Stimulated activated CD4-positive, alpha-beta T cell treated with anti-CD3 and anti-CD28 coated beads, Interleukin-15, amount 100 ng/mL, for 1 hour (primary cell): Measurements from ENCODE around the gene KCNK6.

Experiments
- DNase-seq, 2 donors: peaks; one replicate each; pipeline ENCODE4 v3.0.0-alpha.2; 2020; ENCODE audit warnings: low read depth in 1 of 2, low spot score in 1 of 2

Gene KCNK6

DNA sequence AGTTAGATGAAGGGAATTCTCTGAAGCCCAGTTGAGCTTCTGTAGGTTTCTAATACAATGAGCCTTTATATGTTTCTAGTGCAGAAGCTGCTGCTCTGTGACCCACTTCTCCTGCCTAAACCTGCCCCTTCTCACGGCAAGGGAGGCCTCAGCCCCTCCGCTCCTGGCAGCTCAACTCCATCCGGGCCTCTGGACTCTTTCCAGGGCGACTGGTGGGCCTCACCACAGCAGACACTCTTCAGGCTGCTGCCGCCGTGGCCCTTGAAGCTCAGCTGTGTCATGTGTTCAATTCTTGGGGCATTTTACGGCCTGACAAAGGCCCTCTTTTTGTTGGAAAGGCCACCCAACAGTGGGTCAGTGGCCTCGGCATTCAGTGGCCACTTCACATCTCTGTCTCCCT lies 25.6 kb upstream of the KCNK6 start:
- no peak for DNase-seq

DNA sequence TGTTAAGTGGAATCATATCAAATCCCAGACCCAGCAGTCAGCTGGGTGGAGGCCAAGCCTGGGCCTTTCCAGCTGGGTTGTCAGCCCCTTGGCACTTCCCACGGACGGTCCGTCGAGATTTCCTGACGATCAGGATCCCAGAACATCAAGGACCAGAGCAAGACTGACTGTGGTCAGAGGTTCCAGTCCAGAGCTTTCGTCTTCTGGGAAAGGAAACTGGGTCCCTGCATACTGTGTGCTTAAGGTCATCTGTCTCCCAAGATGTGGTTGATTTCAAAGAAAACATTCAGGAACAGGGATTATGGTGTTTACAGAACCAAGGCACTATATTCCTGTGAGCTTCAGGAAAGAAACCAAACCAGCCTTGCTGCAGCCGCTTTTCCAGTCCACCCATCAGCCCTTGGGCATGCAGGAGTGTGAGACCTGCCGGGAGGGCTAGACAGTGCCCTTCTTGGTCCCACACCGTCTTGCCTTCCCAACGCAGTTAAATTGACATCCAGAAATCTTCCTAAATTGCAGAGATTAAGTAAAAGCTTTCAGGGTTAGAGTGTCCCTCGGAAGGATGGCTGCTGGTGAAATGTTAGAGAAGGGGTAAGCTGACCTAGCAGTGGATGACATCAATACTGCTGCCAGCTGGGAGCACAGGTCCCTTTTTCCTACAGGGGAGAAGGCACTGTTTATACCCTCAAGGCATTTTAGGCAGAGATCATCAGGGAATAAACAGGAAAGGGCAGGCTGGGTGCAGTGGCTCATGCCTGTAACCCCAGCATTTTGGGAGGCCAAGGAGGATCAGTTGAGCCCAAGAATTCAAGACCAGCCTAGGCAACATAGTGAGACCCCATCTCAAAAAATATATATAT lies 20.6 kb upstream of the KCNK6 start:
- no peak for DNase-seq

DNA sequence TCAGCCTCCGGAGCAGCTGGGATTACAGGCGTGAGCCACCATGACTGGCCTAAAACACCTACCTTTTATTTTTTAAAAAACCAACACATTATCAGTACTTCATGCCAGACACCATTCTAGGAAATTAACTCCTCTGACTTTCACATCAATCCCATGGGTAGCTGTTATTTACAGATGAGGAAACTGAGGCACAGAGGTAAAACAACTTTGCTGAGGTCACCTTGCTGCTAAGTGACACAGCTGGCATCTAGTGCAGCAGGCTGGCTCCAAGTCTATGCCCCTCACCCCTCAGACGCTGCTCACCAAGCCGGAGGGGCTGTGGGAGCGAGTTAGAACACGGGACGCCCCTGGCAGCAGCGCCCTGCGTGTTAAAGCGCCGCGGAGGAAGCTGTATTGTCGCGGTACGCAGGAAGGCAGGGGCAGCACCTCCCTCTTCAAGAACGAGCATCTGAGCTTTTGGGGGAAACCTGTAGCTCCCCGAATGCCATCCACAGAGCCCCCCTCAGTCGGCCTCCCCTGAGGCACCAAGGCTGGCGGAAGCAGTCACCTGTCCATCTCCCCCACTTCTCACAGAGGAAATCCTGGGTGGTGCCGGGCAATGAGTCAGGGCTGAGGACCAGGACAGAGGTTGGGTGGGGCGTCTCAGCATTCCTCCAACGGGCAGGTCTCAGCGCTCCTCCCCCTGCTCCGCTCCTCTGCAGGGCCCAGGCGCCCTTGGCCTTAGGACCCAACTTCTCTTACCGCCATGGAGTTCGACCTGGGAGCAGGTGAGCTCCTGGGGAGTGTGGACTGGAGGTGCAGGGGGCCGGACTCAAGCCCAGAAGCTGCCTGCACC lies 15.9 kb upstream of the KCNK6 start, which contains the start of gene C19orf33:
Gene C19orf33 (plus strand): TSS at position 735 of the 835 bp plus-strand sequence. CDS start 11 bp downstream, at position 746.
- no peak for DNase-seq

DNA sequence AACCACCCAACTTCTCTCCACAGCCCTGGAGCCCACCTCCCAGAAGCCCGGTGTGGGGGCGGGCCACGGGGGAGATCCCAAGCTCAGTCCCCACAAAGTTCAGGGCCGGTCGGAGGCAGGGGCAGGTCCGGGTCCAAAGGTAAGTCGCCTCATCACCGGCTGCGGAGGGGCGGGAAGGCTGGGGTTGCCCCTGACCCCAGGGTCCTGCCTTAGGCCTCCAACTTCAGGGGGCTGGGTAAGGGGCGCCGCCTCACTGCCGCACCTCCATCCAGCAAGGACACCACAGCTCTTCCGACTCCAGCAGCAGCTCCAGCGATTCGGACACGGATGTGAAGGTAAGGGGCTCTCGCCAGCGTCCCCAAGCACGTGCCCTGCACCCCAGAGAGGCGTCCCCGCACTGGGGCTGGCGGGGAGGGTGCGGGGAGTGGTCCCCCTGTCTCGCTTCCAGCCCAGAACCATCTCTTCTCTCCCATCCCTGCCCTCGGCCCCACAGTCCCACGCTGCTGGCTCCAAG lies 15.2 kb upstream of the KCNK6 start:
- DNase-seq, result no peak

DNA sequence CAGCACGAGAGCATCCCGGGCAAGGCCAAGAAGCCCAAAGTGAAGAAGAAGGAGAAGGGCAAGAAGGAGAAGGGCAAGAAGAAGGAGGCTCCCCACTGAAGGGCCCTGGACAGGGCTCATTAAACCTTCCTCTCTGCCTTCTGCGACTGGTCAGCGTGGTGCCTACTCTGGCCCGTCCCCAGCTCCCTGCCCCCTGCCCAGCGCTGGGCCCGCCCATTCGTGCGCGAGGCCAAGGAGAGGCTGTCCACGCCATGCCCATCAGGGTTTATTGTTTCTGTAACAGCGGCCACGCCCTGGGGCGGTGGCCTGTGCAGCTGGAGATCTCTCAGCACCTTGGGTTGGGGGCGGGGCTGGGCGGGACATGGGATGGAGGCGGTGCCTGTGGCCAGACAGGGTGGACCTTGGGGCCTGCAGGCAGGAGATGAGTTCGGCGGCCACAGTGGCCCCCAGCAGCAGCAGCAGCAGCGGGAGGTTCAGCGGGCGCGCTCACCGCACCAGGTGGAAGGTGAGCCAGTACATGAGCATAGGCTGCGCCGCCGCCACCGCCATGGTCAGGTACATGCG lies 14.7 kb upstream of the KCNK6 start:
- no peak for DNase-seq

DNA sequence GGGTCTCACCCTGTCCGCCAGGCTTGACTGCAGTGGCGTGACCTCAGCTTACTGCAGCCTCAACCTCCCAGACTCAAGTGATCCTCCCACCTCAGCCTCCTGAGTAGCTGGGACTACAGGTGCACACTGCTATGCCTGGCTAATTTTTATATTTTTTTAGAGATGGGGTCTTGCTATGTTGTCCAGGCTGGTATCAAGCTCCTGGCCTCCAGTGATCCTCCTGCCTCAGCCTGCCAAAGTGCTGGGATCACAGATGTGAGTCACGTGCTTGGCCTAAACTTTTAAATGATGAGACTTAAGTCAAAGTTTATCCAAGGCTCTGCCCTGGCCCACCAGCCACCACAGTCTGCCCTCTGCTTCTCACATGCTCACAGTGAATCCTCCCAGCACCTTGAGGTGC lies 13.4 kb upstream of the KCNK6 start:
- no peak for DNase-seq

DNA sequence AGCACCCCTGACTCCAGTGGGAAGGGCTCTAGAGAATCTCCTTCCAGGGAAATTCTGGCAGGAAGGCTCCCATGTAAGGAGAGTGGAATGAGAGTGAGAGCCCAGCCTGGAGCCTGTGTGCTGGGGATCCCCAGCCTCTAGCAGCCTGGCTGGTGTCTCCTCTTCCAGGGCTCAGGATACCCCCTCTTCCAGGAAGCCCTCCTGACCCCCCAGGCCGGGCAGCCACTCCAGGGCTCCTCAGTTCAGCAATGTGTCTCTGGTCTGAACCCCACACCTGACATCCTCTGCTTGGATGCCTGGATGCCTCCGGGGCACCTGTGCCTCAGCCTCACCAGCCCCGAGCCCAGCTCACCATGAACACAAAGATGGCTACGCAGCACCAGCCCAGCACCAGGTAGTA lies 12.6 kb upstream of the KCNK6 start:
- DNase-seq, result no peak

DNA sequence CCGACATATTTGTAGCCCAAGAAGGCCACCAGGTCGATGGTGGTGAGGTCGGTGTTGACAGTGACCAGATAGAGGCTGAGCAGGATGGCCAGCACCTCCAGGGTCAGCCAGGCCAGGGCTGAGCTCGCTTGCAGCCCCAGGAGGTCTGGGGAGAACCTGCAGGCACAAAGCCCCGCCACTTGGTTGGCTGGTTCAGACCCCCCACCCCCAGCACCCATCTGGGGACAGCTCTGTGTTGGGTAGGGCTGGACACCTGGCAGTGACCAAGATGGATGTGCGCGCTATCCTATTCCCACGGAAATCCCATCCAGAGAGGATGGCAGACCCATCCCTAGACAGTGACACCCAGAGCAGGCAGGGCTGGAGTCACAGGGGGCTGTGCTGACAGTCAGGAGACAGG lies 12.0 kb upstream of the KCNK6 start:
- no peak for DNase-seq

DNA sequence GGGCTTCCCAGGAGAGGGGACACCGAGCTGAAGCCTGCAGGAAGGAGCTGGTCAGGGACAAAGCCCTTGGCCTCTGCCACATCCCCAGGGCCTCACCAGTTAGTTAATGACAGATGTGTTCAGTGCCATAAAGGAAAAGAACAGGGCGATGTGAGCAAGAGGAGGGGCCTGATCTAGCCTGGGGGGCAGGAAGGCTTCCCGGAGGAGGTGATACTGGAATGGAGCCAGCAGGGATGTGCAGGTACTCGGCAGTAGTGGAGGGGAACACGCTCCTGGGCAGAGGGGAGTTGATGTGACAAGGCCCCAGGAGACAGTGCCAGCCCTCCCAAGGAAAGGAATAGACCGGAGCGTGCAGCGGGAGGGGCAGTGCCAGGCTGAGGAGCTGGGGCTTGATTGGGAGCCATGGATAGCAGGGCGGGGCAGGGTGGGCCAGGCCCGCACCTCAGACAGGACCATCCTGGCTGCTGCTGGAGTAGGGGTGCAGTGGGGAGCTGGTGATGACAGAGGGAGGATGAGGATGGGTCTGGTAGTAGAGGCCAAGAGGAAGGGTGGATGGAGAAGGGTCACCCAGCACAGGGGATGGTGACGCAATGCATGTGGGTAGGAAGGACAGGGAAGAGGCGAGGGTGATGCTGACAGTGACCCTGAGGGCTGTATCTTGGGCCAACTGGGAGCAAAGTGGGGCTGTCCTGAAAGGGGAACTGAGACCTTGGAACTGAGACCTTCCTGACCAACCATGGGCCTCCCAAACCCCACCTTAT lies 11.5 kb upstream of the KCNK6 start:
- no peak for DNase-seq

DNA sequence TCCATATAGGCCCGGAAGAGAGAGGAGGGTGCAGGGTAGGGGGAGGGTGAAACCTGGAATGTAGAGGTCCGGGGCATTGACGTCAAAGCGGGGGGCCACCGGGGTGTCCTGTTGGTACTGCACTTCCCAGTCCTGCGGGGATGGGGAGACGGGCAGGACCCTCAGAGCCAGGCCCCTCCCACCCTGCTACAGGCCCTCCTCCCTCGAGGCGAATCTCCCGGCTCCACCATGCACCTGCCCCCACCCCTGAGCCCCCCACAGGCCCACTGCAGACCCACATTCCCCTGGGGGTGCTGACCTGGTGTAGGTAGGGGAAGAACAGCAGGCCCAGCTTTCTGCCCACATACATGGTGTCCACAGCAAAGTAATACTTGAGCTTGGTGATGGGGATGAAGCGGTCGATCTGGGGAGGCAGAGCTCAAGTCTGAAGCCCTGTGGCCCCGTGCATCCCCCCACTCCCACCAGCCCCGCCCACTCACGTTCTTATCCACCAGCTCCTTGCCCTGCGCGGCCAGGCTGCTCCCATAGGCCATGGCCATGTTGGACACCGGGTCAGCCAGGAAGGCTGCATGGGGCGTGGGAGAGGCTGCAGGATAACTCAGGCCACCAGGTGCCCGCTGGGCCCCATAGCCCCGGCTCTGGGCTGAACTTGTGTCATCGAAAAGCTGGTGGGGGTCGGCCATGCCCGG lies 10.6 kb upstream of the KCNK6 start:
- no peak for DNase-seq

DNA sequence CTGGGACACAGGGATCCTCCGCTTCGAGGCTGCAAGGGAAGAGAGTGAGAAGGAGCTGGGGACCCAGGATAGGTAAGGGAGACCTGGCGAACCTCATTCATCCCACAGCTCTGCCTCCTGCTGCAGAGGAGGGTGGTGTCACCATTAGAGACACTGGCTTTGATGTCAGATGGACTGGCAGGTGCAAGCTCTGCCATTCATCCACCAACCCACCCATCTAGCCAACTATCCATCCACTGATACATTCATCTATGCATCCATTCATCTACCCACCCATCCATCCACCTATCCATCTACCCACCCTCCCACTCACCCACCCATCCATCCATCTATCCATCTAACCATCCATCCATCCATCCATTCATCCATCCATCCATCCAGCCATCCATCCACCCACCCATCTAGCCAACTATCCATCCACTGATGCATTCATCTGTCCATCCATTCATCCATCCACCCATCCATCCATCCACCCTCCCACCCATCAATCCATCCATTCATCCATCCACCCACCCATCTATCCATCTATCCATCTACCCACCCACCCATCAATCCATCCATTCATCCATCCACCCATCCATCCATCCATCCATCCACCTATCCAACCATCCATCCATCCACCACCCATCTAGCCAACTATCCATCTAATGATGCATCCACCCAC lies 9.9 kb upstream of the KCNK6 start:
- no peak for DNase-seq

DNA sequence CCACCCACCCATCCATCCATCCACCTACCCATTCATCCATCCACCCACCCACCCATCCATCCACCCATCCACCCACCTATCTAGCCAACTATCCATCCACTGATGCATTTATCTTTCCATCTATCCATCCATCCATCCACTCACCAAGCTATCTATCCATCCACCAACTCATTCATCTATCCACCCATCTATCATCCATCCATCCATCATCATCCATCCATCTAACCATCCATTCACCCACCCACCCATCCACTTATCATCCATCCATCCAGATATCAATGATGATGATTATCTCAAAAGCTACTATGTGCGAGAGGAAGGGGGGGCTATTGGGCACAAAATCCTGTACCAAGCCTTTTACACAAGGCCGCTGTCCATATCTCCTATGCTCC lies 9.4 kb upstream of the KCNK6 start:
- DNase-seq, result no peak

DNA sequence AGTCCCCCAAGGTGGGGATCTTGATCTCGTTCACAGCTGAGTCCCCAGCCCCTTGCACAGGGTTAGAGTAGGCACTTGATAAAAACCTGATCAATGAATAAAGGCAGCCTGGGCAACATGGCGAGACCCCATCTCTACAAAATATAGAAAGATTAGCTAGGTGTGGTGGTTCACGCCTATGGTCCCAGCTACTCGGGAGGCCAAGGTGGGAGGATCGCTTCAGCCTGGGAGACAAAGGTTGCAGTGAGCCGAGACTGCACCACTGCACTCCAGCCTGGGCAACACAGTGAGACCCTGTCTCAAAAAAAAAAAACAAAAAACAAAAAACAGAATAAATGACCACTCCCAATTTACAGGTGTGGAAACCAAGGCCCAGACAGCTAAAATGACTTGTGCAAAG lies 8.7 kb upstream of the KCNK6 start:
- no peak for DNase-seq

DNA sequence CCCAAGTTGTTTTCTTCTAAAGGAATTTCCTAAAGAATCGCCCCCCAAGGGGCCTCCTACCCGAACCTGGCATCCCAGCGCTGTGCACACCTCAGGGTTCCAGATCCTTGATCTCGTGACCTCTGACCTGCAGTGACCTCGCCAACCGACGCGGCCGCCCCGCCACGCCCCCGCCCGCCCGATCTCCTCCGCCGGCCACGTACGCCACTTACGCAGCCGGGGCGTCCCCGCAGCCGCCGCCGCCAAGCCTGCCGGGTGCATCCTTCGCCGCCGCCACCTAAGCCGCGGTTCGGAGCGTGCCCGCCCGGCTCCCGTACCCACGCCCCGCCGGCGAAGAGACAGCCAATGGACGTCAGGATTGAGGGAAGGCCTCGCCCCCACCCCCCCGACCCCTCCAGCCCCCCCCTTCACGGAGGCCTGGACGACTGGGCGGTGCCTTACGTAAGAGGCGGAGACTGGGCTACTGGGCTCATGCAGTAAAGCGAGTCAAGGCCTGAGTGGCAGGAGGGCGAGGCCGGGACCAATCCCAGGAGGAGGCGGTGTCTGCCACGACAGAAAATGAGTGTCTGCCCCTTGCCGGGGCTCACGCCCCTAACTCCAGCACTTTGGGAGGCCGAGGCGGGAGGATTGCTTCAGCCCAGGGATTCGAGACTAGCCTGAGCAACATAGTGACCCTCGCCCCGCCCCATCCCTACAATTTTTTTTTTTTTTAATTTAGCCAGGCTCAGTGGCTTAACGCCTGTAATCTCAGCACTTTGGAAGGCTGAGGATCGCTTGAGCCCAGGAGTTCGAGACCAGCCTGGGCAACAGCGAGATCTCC lies 3.8 kb upstream of the KCNK6 start, which contains the start of gene YIF1B:
Gene YIF1B (minus strand): TSS at position 291 of the 820 bp plus-strand sequence. CDS start 30 bp downstream, at position 261.
- peak; percentile 91 to 93 for DNase-seq

DNA sequence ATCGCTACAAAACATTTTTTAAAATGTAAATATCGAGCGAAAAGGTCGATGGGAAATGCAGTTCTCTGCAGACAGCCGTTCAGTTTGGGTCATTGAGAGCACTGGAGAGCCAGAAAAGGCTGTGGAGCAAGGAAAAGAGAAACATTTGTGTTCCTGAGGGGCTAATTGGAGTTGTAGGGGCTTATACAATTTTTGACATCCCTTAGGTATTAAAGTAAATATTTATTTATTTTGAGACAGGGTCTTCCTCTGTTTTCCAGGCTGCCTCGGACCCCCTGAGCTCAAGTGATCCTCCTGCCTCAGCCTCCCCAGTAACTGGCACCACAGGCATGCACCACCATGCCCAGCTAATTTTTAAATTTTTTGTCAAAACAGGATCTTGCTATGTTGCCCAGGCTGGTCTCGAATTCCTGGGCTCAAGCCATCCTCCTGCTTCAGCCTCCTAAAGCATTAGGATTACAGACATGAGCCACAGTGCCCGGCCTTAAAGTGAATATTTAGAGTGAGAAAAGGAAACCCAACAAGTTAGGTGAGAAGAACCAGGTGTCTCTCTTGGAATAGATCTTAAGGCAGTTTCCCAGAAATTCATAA lies 3.1 kb upstream of the KCNK6 start:
- no peak for DNase-seq

DNA sequence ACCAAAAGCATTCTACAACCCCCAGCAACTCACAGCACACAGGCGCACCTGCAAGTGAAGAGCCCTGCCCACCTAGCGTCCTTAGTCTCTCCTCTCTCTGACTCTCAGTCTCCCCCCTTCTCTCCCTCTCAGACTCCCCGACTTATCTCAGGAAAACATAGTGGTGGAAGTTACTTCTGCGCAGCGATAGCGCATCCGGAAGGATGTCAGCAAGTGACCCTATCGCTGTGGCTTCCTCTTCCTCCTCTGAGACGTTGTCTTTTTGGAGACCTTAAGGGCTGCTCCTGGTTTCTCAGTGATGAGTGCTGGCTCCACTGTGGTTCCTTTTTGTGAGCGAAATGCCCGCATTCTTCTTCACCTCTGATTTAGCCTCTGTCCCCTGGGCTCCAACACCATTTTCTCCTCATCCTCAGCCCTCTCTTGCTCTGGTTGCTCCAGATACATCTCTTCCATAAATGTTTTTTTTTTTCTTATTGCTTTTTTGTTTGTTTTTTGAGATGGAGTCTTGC lies 2.5 kb upstream of the KCNK6 start:
- DNase-seq, result no peak

DNA sequence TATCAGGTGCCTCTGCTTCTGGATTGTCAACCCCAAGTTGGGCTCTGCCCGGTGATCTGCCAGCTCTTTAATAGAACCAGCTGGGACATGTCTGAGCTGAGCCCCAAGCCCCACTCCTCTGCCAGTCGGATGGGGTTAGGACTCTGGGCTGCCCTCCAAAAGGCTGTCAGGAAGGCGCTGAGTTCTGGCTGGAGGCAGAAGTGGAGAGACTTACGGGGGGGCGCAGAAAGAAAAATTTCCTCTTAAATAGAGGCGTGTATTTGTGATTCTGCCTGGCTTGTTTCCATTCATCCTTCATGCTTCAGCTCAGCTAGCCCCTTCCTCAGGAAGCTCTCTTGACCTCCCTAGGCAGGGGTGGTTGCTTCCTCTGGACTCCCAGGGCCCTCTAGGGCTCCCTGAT lies 985 bp upstream of the KCNK6 start:
- no peak for DNase-seq

DNA sequence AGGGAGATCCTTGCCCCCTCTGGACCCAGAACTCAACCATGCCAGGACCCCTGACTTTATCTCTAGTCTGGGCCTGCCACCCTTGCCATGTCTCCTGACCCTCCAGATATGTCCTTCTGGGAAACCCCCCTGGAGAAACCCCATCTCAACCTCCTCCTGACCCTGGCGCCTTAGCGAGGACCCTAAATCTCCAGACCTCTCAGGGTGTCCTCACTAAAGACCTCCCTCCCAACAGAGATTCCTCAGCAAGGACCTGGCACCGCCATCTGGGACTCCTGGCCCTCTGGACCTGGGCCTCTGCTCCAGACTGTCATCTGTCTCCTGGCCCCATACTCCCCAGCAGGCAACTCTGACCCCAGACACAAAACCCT lies 1.3 kb downstream of the KCNK6 start:
- no peak for DNase-seq
